Measurements from ENCODE around the gene CLNK. TPM values are rescaled to one million over a fixed set of nuclear protein-coding genes. Genes with fewer than 3 reads are reported as not detected.

Gene CLNK
- total and polyA plus RNA-seq, 2 of the 8 experiments (the other 6 are each of a cell fraction or from before 2014, with no cell fraction given) = not detected

DNA sequence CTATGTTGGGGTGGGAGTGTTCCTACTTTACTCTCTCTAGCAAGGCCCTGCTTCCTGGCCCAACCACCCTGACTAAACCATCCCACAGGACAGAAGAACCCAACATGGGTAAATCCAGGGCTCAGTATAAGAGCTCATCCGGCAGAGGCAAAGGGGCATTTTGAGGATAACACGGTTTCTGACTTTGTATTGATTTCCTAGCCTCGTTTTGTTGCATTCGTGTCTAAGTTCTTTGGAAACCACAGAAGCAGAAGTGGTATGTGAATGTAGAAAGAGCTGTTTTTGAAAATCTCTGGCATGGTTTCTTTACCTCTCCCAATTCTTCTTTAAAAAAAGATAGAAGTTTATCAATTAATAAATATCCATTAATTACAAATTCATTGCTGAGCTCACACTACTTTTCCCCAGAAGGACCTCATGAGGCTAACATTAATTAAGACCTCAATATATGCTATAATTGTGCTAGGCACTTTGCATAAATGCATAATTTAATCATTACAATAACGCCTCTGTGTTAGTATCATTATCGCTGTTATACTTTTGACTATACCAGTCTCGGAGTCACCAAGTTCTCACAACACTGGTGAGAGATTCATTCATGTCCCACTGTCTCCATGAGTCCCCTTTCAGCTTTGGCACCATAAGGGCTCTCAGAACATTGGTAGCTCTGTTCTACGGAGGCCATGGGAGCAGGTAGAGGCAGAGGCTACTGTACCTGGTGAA, 5.8 kb upstream of the CLNK start:
- Histone ChIP-seq H3K79me2 (ENCODE audit: control insufficient read depth in 1 of 2, insufficient read depth in 2 of 2, low read length in 2 of 2) (no peaks in the 10 kb centered on the region), H3K4ac (replicated peaks; ENCODE audit: insufficient read length, low read depth, low read length) (no peak overlapping the region), H3K4me1 (replicated peaks in 1 of 4; ENCODE audit: control insufficient read depth in 3 of 4, insufficient read depth in 4 of 4, low read length in 3 of 4) (peaks cover 0 to 4% (median 0%) of the 10 kb centered on the region in 4 experiments; a peak in 2 of 7 replicates), H2AK5ac (ENCODE audit: low read depth, low read length) (no peak overlapping the region), H3K36me3 (ENCODE audit: control insufficient read depth in 2 of 4, insufficient read depth in 4 of 4, low read length in 3 of 4) (no peaks in the 10 kb centered on the region), H3K56ac (replicated peaks; ENCODE audit: insufficient read length, low read depth, low read length) (no peak overlapping the region), H2BK15ac (ENCODE audit: low read length) (no peak overlapping the region), H2BK120ac (replicated peaks; ENCODE audit: low read depth, low read length) (no peak overlapping the region), H3K23me2 (ENCODE audit: low read depth, low read length) (no peaks in the 10 kb centered on the region), H3K9ac (replicated peaks in 1 of 4; ENCODE audit: extremely low read depth in 1 of 4, low read depth in 3 of 4, low read length in 3 of 4) (no peak overlapping the region), H2BK12ac (ENCODE audit: low read depth, low read length) (no peak overlapping the region), H4K8ac (ENCODE audit: extremely low read depth, insufficient read depth, low read length) (no peak overlapping the region), H3K4me2 (ENCODE audit: insufficient read depth in 1 of 2, low read depth in 2 of 2, low read length in 2 of 2) (no peak overlapping the region), H4K20me1 (replicated peaks in 1 of 2; ENCODE audit: control insufficient read depth in 1 of 2, insufficient read depth in 2 of 2, low read length in 2 of 2) (no peaks in the 10 kb centered on the region), H3K14ac (ENCODE audit: insufficient read length) (no peak overlapping the region), H4K5ac (ENCODE audit: insufficient read length, low read depth, low read length) (no peak overlapping the region), H2AFZ (ENCODE audit: low read length) (no peak overlapping the region), H3K79me1 (ENCODE audit: low read depth, low read length) (no peaks in the 10 kb centered on the region), H3K27me3 (replicated peaks in 1 of 4; ENCODE audit: control insufficient read depth in 3 of 4, extremely low read depth in 1 of 4, insufficient read depth in 3 of 4, low read length in 3 of 4) (no peaks in the 10 kb centered on the region), H2BK5ac (ENCODE audit: low read depth, low read length) (no peak overlapping the region), H3K18ac (ENCODE audit: extremely low read depth, low read length) (no peak overlapping the region), H3K9me3 (ENCODE audit: insufficient read depth in 2 of 2, low read depth in 1 of 2, low read length in 1 of 2) (no peaks in the 10 kb centered on the region), H3K4me3 (ENCODE audit: extremely low read depth in 1 of 4, insufficient read depth in 2 of 4, low read depth in 3 of 4, low read length in 4 of 4) (no peak overlapping the region), H2BK20ac (ENCODE audit: low read length) (no peak overlapping the region), H3K23ac (ENCODE audit: insufficient read length) (no peak overlapping the region), H3K27ac (ENCODE audit: low read depth, low read length) (no peak overlapping the region), H4K91ac (replicated peaks; ENCODE audit: insufficient read length, low read length) (no peak overlapping the region)
- DNase-seq (ENCODE audit: low read depth in 1 of 2, low spot score in 2 of 2) (no peak), FAIRE-seq (no peak)
- WGBS, 2 experiments (ENCODE audit: extremely low coverage in 1 of 2, insufficient coverage in 1 of 2, insufficient read length in 1 of 2, insufficient replicate concordance in 2 of 2, low coverage in 1 of 2, low lambda C conversion rate in 2 of 2, missing lambda C conversion rate in 1 of 2) = 95% methylated on average over 8 of the region's 8 CpGs; no CpG with 5 or more reads in 1 of the 2 experiments
- TF ChIP-seq MAFK (IDR thresholded peaks at IDR 0.05; ENCODE audit: low read depth, low read length) (no peak), SIX5 (IDR thresholded peaks at IDR 0.05; ENCODE audit: low read depth, low read length) (no peak), EP300 (IDR thresholded peaks at IDR 0.05; ENCODE audit: borderline replicate concordance in 1 of 2, low read depth in 2 of 2, low read length in 2 of 2) (no peak), SIRT6 (IDR thresholded peaks at IDR 0.05; ENCODE audit: low read length) (no peak)
- ChIA-PET CTCF (ENCODE audit: partially characterized antibody) (no interaction called here), POLR2A (ENCODE audit: partially characterized antibody) (no interaction called here)
